Smooth muscle cell of the pulmonary artery (primary cell): ENCODE results near the gene NBPF15. TPM values are rescaled to one million over a fixed set of nuclear protein-coding genes. Genes with fewer than 3 reads are reported as not detected.

ENCODE experiments used
- total RNA-seq: library from RNA; depleted of rRNA; stranded (reverse); fragments of >200 nt; gene quantifications from 2 replicates; pipeline ENCODE4 v1.2.3, GENCODE V29; 2014

The NBPF15 gene, protein sequence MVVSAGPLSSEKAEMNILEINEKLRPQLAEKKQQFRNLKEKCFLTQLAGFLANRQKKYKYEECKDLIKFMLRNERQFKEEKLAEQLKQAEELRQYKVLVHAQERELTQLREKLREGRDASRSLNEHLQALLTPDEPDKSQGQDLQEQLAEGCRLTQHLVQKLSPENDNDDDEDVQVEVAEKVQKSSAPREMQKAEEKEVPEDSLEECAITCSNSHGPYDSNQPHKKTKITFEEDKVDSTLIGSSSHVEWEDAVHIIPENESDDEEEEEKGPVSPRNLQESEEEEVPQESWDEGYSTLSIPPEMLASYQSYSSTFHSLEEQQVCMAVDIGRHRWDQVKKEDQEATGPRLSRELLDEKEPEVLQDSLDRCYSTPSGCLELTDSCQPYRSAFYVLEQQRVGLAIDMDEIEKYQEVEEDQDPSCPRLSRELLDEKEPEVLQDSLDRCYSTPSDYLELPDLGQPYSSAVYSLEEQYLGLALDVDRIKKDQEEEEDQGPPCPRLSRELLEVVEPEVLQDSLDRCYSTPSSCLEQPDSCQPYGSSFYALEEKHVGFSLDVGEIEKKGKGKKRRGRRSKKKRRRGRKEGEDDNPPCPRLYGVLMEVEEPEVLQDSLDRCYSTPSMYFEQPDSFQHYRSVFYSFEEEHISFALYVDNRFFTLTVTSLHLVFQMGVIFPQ
- total RNA-seq: 38.1 and 65.2 TPM in 2 replicates

DNA sequence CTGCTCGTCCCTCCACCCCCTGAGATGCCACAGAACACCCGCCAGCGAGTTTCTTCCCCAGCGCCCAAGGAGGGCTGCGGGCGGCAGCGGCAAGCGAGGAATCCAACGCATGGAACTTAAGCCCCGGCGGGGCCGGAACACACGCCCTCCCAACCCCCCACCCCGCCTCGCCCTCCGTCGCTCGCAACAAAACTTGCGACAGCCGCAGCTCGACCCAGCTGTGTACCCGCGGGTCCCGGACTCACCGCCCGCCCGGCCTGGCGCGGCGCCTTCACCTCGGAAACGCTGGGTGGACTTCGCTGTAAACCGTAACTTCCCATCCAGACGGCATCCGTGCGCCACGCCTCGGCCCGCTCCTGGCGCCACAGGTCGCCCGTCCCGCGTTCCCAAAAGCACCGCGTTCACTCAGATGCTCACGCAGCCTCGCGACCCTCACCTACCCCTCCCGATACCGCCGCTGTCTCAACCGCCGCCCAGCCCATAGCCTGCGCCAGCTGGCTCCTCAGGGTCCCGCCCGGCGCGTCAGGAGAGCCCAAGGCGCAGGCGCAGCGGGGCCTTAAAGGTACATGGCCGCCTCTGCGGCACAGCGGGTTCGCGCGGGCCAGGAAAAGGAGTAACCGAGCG lies at the start of gene NBPF15:
Gene NBPF15 (minus strand): TSS at position 534 of the 624 bp plus-strand sequence. CDS start 21,666 bp downstream, outside the sequence.

Other genes starting within 250 kb of the NBPF15 start
- not detected in 2 replicates for gene PPIAL4E, start 88.0 kb downstream of the NBPF15 start, total RNA-seq
- not detected in 2 replicates for gene PPIAL4F, start 131.2 kb upstream of the NBPF15 start, total RNA-seq